KMS-11 (cell line): ENCODE data around the gene GNG11.

Source experiments
- H2AFZ ChIP-seq: fragments of 200-600 bp; sonication (generic); 2 replicates; pipeline ENCODE4 v1.6.1; 2016; ENCODE audit warnings: antibody characterized with exemption, mixed run types, low read depth
- H3K27ac ChIP-seq: fragments of 200-600 bp; sonication (generic); 2 replicates; pipeline ENCODE4 v1.6.1; 2016; ENCODE audit warnings: mild to moderate bottlenecking, mixed run types
- H3K27me3 ChIP-seq: fragments of 200-600 bp; sonication (generic); 2 replicates; pipeline ENCODE4 v1.6.1; 2017; ENCODE audit warnings: mild to moderate bottlenecking, low read depth, mixed run types, moderate library complexity; ENCODE audit not compliant: insufficient read depth
- H3K36me3 ChIP-seq: fragments of 200-600 bp; sonication (generic); 2 replicates; pipeline ENCODE4 v1.6.1; 2017; ENCODE audit warnings: mild to moderate bottlenecking, mixed run types; ENCODE audit not compliant: insufficient read depth
- H3K4me1 ChIP-seq: fragments of 200-600 bp; sonication (generic); 2 replicates; pipeline ENCODE4 v1.6.1; 2016; ENCODE audit warnings: mild to moderate bottlenecking, low read depth, mixed run types; ENCODE audit not compliant: poor library complexity, severe bottlenecking
- H3K4me2 ChIP-seq: fragments of 200-600 bp; sonication (generic); 2 replicates; pipeline ENCODE4 v1.7.0; 2016; ENCODE audit warnings: mild to moderate bottlenecking, mixed run types
- H3K4me3 ChIP-seq: fragments of 200-600 bp; sonication (generic); IDR thresholded peaks from 2 replicates; pipeline ENCODE4 v1.6.1; 2017; ENCODE audit warnings: low read depth, low read length, mixed read lengths; ENCODE audit not compliant: insufficient read depth
- H3K79me2 ChIP-seq: fragments of 200-600 bp; sonication (generic); 2 replicates; pipeline ENCODE4 v1.6.1; 2016; ENCODE audit warnings: low read depth, mixed run types; ENCODE audit not compliant: insufficient read depth
- H3K9ac ChIP-seq: fragments of 200-600 bp; sonication (generic); 2 replicates; pipeline ENCODE4 v1.6.1; 2016; ENCODE audit warnings: mild to moderate bottlenecking, mixed run types
- H4K20me1 ChIP-seq: fragments of 200-600 bp; sonication (generic); 2 replicates; pipeline ENCODE4 v1.6.1; 2016; ENCODE audit warnings: mild to moderate bottlenecking, mixed run types; ENCODE audit not compliant: insufficient read depth
- CTCF ChIP-seq: fragments of 200-600 bp; sonication (generic); conservative IDR thresholded peaks from 2 replicates; pipeline ENCODE4 v1.6.1; 2017; ENCODE audit warnings: low read depth, mild to moderate bottlenecking, antibody characterized with exemption, low read length, moderate library complexity, mixed read lengths

Gene GNG11

GRCh38 chr7:93882468-93882867 is 39.1 kb upstream of the GNG11 start:
- no peak overlapping the region for H3K27ac ChIP-seq
- no peak overlapping the region for H2AFZ ChIP-seq
- H3K9ac ChIP-seq = no peak overlapping the region
- TF ChIP-seq CTCF = no peak
- no peak overlapping the region for H3K4me3 ChIP-seq
- H3K27me3 ChIP-seq = no peaks in the 10 kb centered on the region
- no peaks in the 10 kb centered on the region for H3K36me3 ChIP-seq
- no peaks in the 10 kb centered on the region for H3K79me2 ChIP-seq
- no peaks in the 10 kb centered on the region for H4K20me1 ChIP-seq
- no peaks in the 10 kb centered on the region for H3K4me1 ChIP-seq
- H3K4me2 ChIP-seq = no peak overlapping the region

- Histone ChIP-seq H3K36me3 (no peaks in the 10 kb centered on the region), H4K20me1 (no peaks in the 10 kb centered on the region), H3K79me2 (no peaks in the 10 kb centered on the region), H3K9ac (no peak overlapping the region), H3K4me2 (no peak overlapping the region), H3K27me3 (no peaks in the 10 kb centered on the region), H3K4me1 (no peaks in the 10 kb centered on the region), H3K4me3 (no peak overlapping the region), H2AFZ (no peak overlapping the region), H3K27ac (no peak overlapping the region)
- no peak for TF ChIP-seq CTCF
Observed at GRCh38 chr7:93883078-93883916, 38.2 kb upstream of the GNG11 start.

- Histone ChIP-seq H3K27ac (no peak overlapping the region), H4K20me1 (no peaks in the 10 kb centered on the region), H2AFZ (no peak overlapping the region), H3K9ac (no peak overlapping the region), H3K36me3 (no peaks in the 10 kb centered on the region), H3K4me2 (no peak overlapping the region), H3K27me3 (no peaks in the 10 kb centered on the region), H3K79me2 (no peaks in the 10 kb centered on the region), H3K4me1 (no peaks in the 10 kb centered on the region), H3K4me3 (no peak overlapping the region)
- no peak for TF ChIP-seq CTCF
Observed at GRCh38 chr7:93883917-93884345, 37.6 kb upstream of the GNG11 start.

- H3K4me2 ChIP-seq = no peak overlapping the region
- TF ChIP-seq CTCF = no peak
- no peaks in the 10 kb centered on the region for H3K4me1 ChIP-seq
- H3K4me3 ChIP-seq = no peak overlapping the region
- no peak overlapping the region for H3K27ac ChIP-seq
- no peak overlapping the region for H2AFZ ChIP-seq
- H3K79me2 ChIP-seq = no peaks in the 10 kb centered on the region
- no peaks in the 10 kb centered on the region for H4K20me1 ChIP-seq
- H3K9ac ChIP-seq = no peak overlapping the region
- H3K27me3 ChIP-seq = no peaks in the 10 kb centered on the region
- H3K36me3 ChIP-seq = no peaks in the 10 kb centered on the region
Observed at GRCh38 chr7:93884541-93884940, 37.0 kb upstream of the GNG11 start.
